ENCODE results near the gene TIMM13. TPM values are rescaled to one million over a fixed set of nuclear protein-coding genes. Genes with fewer than 3 reads are reported as not detected.

Gene TIMM13
- total RNA-seq, 5 donors from 2014 or later (not counting 1 experiment from before 2014, with no cell fraction given) = 22.4 to 50.9 (median 33.7) TPM

DNA sequence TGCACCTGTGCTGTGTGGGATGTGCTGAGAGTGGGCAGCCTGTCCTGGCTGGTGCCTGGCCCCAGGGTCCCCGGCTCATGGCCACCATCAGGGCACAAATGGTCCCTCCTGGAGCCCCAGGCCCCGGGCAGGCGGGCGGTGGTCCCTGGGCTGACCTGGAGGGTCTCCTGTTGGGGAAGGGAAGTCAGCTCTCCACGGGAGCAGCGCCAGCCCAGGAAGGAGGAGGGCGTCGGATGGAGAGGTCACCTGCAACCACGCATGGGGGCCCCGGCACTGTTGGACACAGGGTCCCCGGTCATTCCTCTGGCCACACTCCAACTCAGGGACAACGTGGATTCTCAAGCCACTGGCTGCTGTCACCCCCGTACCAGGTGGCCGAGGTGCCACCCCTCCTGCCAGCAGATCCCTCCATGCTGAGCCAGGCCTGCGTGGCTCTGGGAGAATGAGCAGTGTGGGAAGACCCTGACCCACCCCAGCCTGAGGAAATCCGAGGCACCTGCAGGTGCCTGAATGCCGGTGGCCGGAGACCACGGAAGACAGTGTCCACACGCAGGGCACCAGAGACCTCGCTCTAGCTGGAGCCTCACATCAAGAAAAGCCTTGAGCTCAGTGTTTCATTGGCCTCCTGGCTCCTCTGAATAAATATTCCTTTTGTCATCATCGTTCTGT, 15.9 kb upstream of the TIMM13 start:
- no peak overlapping the region for H3K4me3 Mint-ChIP-seq

DNA sequence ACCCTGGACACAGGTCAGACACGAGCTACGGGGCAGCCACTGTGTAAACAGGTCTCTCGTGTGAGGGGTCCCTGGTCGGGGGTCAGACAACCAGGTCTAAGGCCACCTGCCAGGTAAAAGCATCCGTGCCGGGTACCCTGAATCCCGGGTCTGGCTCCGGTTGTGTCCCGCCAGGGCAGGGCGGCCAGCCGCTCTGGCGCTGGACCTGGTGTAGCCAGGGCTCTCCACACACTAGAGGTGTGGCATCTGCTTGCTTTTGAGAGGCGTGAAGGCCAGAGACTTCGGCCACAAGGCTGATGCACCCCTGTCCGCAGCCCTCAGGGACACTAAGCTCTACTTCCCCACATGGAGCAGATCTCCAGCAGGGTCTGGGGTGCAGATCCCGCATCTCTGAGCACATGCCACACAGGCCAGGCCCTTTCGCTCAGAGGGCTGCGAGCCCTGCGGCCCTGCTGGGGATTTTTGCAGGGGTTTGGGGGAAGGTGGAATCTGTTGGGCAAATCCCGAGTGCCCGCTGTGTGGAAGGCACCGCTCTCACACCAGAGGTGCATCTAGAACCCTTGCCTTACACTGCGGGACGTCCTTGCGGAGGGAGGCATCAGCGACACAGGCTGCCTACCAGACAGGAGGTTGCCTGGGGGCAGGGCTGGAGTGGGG, 13.8 kb upstream of the TIMM13 start:
- H3K27me3 ChIP-seq (replicated peaks in 1 of 2; ENCODE audit: control insufficient read depth in 2 of 2, extremely low read depth in 1 of 2, insufficient read depth in 2 of 2, low read length in 1 of 2) = no peaks in the 10 kb centered on the region
- DNase-seq (no peak), ATAC-seq (replicated peaks in 1 of 4) (no peak)
- H3K9me3 ChIP-seq = no peaks in the 10 kb centered on the region
- peaks cover 1 to 2% of the 10 kb centered on the region in 2 experiments for H3K4me1 ChIP-seq (ENCODE audit: control insufficient read depth in 1 of 2, extremely low read depth in 1 of 2, insufficient read depth in 2 of 2, low read length in 2 of 2)
- ChIA-PET POLR2A (no interaction called here), CTCF (no interaction called here)
- no peak overlapping the region for H3K4me3 ChIP-seq (ENCODE audit: control insufficient read depth in 1 of 2, extremely low read depth in 1 of 2, low read length in 1 of 2)
- no peak overlapping the region for H3K27ac ChIP-seq (ENCODE audit: low read length)
- no peak overlapping the region for H3K27ac Mint-ChIP-seq
- no peak overlapping the region for H3K4me3 Mint-ChIP-seq
- peaks cover under 1 to 2% (median 1%) of the 10 kb centered on the region in 3 donors for H3K4me1 Mint-ChIP-seq
- H3K9me3 Mint-ChIP-seq = no peaks in the 10 kb centered on the region
- over 99% methylated on average over 22 of the region's 26 CpGs for WGBS (ENCODE audit: insufficient coverage)
- H3K36me3 ChIP-seq (ENCODE audit: control insufficient read depth in 2 of 2, extremely low read depth in 1 of 2, insufficient read depth in 1 of 2, low read length in 1 of 2) = peaks cover 24 to 31% of the 10 kb centered on the region in 2 donors
- H3K36me3 Mint-ChIP-seq = peaks cover 4% of the 10 kb centered on the region
- H3K27me3 Mint-ChIP-seq = no peaks in the 10 kb centered on the region

More for the DNA sequence above, 15.9 kb upstream of the TIMM13 start:
- ChIA-PET POLR2A (no interaction called here), CTCF (interaction anchor here in 1 of 2 donors (0.5 kb wide), 1 partner anchor 285 kb away, joined by 5 read pairs; no protein-coding TSS in a partner anchor)
- Histone ChIP-seq H3K4me3 (ENCODE audit: control insufficient read depth in 1 of 2, extremely low read depth in 1 of 2, low read length in 1 of 2) (no peak overlapping the region), H3K27me3 (replicated peaks in 1 of 2; ENCODE audit: control insufficient read depth in 2 of 2, extremely low read depth in 1 of 2, insufficient read depth in 2 of 2, low read length in 1 of 2) (no peaks in the 10 kb centered on the region), H3K4me1 (ENCODE audit: control insufficient read depth in 1 of 2, extremely low read depth in 1 of 2, insufficient read depth in 2 of 2, low read length in 2 of 2) (peaks cover 3 to 15% of the 10 kb centered on the region in 2 experiments), H3K36me3 (ENCODE audit: control insufficient read depth in 2 of 2, extremely low read depth in 1 of 2, insufficient read depth in 1 of 2, low read length in 1 of 2) (peaks cover 19 to 25% of the 10 kb centered on the region in 2 donors), H3K9me3 (no peaks in the 10 kb centered on the region), H3K27ac (ENCODE audit: low read length) (no peak overlapping the region)
- Mint-ChIP-seq H3K36me3 (peaks cover 4% of the 10 kb centered on the region), H3K27me3 (no peaks in the 10 kb centered on the region), H3K27ac (no peak overlapping the region), H3K4me1 (peaks cover 8 to 15% (median 13%) of the 10 kb centered on the region in 3 donors), H3K9me3 (no peaks in the 10 kb centered on the region)
- DNase-seq (no peak), ATAC-seq (replicated peaks in 1 of 4) (no peak)
- 98% methylated on average over 16 of the region's 22 CpGs for WGBS (ENCODE audit: insufficient coverage)

DNA sequence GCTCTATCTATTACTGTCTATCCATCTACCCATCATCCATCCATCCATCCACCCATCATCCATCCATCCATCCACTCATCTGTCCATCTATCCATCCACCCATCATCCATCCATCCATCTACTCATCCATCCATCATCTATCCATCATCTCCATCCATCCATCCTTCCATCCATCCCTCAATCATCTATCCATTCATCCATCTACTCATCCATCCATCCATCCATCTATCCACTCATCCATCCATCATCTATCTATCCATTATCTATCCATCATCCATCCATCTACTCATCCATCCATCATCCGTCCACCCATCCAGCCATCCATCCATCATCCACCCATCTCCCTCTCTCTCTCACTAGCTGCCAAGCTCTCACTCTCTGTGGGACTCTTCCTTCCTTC, 13.1 kb upstream of the TIMM13 start:
- peaks cover 5% of the 10 kb centered on the region for H3K36me3 Mint-ChIP-seq
- H3K4me1 Mint-ChIP-seq = peaks cover 0 to 2% (median 0%) of the 10 kb centered on the region in 3 donors
- WGBS (ENCODE audit: insufficient coverage) = 100% methylated on average over 1 of the region's 1 CpG
- POLR2A ChIA-PET = interaction anchor here in 1 of 2 donors (0.6 kb wide), 1 partner anchor 1377 kb away, joined by 8 read pairs; no protein-coding TSS in a partner anchor
- H3K9me3 ChIP-seq = no peaks in the 10 kb centered on the region
- DNase-seq (no peak), ATAC-seq (replicated peaks in 1 of 4) (no peak)
- no peak overlapping the region for H3K27ac ChIP-seq (ENCODE audit: low read length)
- no peaks in the 10 kb centered on the region for H3K4me1 ChIP-seq (ENCODE audit: control insufficient read depth in 1 of 2, extremely low read depth in 1 of 2, insufficient read depth in 2 of 2, low read length in 2 of 2)
- CTCF ChIA-PET = no interaction called here
- no peaks in the 10 kb centered on the region for H3K27me3 Mint-ChIP-seq
- H3K27ac Mint-ChIP-seq = no peak overlapping the region
- no peaks in the 10 kb centered on the region for H3K27me3 ChIP-seq (replicated peaks in 1 of 2; ENCODE audit: control insufficient read depth in 2 of 2, extremely low read depth in 1 of 2, insufficient read depth in 2 of 2, low read length in 1 of 2)
- H3K4me3 ChIP-seq (ENCODE audit: control insufficient read depth in 1 of 2, extremely low read depth in 1 of 2, low read length in 1 of 2) = no peak overlapping the region
- no peaks in the 10 kb centered on the region for H3K9me3 Mint-ChIP-seq
- peaks cover 24 to 31% of the 10 kb centered on the region in 2 donors for H3K36me3 ChIP-seq (ENCODE audit: control insufficient read depth in 2 of 2, extremely low read depth in 1 of 2, insufficient read depth in 1 of 2, low read length in 1 of 2)
- no peak overlapping the region for H3K4me3 Mint-ChIP-seq

DNA sequence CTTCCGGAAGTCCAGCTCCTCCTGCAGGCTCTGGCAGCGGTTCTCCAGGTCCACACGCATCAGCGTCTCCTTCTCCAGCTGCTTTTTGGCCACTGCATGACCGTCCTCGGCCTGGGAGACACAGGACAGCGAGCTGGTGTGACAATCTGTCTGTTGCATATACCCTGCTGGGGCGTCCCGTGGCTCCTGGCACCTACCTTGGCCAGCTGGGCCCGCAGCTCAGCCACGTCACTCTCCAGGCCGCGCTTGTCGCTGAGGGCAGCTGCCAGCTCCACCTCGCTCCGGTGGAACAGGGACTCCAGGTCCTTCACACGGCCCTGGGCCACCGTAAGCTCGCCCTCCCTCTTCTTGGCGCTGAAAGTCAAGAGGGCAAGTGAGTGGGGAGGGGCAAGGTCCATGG, 10.8 kb upstream of the TIMM13 start:
- Histone ChIP-seq H3K4me1 (ENCODE audit: control insufficient read depth in 1 of 2, extremely low read depth in 1 of 2, insufficient read depth in 2 of 2, low read length in 2 of 2) (no peaks in the 10 kb centered on the region), H3K27ac (ENCODE audit: low read length) (no peak overlapping the region), H3K36me3 (ENCODE audit: control insufficient read depth in 2 of 2, extremely low read depth in 1 of 2, insufficient read depth in 1 of 2, low read length in 1 of 2) (peaks cover 18 to 30% of the 10 kb centered on the region in 2 donors), H3K27me3 (replicated peaks in 1 of 2; ENCODE audit: control insufficient read depth in 2 of 2, extremely low read depth in 1 of 2, insufficient read depth in 2 of 2, low read length in 1 of 2) (no peaks in the 10 kb centered on the region), H3K9me3 (no peaks in the 10 kb centered on the region), H3K4me3 (ENCODE audit: control insufficient read depth in 1 of 2, extremely low read depth in 1 of 2, low read length in 1 of 2) (no peak overlapping the region)
- Mint-ChIP-seq H3K36me3 (peaks cover 10% of the 10 kb centered on the region), H3K9me3 (no peaks in the 10 kb centered on the region), H3K27me3 (no peaks in the 10 kb centered on the region), H3K4me1 (no peaks in the 10 kb centered on the region), H3K4me3 (no peak overlapping the region), H3K27ac (no peak overlapping the region)
- ChIA-PET POLR2A (no interaction called here), CTCF (interaction anchor here in 1 of 2 donors (0.6 kb wide), 1 partner anchor 434 kb away, joined by 3 read pairs; no protein-coding TSS in a partner anchor)
- 96% methylated on average over 15 of the region's 20 CpGs for WGBS (ENCODE audit: insufficient coverage)
- ATAC-seq (replicated peaks in 1 of 4) = no peak
- no peak for DNase-seq

DNA sequence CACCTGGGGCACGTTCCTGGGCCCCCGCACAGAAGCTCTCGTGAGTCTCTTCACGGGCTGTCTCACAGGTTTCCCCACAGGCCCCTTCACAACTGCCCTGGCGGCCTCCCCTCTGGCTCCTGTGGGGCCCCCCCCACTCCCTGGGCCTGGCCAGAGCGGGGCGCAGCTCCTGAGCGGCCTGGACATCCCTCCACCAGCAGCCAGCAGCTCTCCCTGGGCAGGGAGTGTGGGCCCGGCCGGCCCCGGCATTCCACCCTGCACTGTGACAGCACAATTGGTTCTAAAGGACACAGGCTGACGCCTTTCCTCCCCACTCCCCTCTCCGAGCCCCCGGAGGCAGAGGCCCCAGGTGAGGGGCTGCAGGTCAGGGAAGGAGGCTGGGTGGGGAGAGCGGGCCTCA, 9.5 kb upstream of the TIMM13 start:
- no peaks in the 10 kb centered on the region for H3K9me3 Mint-ChIP-seq
- H3K4me1 Mint-ChIP-seq = no peaks in the 10 kb centered on the region
- no peak overlapping the region for H3K4me3 ChIP-seq (ENCODE audit: control insufficient read depth in 1 of 2, extremely low read depth in 1 of 2, low read length in 1 of 2)
- H3K9me3 ChIP-seq = no peaks in the 10 kb centered on the region
- WGBS (ENCODE audit: insufficient coverage) = 96% methylated on average over 9 of the region's 15 CpGs
- peaks cover 10% of the 10 kb centered on the region for H3K36me3 Mint-ChIP-seq
- H3K27me3 Mint-ChIP-seq = no peaks in the 10 kb centered on the region
- ATAC-seq (replicated peaks in 1 of 4) (no peak), DNase-seq (no peak)
- no peaks in the 10 kb centered on the region for H3K27me3 ChIP-seq (replicated peaks in 1 of 2; ENCODE audit: control insufficient read depth in 2 of 2, extremely low read depth in 1 of 2, insufficient read depth in 2 of 2, low read length in 1 of 2)
- ChIA-PET POLR2A (interaction anchor here in 1 of 2 donors (0.6 kb wide), 1 partner anchor 769 kb away, joined by 4 read pairs; no protein-coding TSS in a partner anchor), CTCF (no interaction called here)
- H3K27ac ChIP-seq (ENCODE audit: low read length) = no peak overlapping the region
- no peak overlapping the region for H3K27ac Mint-ChIP-seq
- peaks cover 18 to 28% of the 10 kb centered on the region in 2 donors for H3K36me3 ChIP-seq (ENCODE audit: control insufficient read depth in 2 of 2, extremely low read depth in 1 of 2, insufficient read depth in 1 of 2, low read length in 1 of 2)
- no peaks in the 10 kb centered on the region for H3K4me1 ChIP-seq (ENCODE audit: control insufficient read depth in 1 of 2, extremely low read depth in 1 of 2, insufficient read depth in 2 of 2, low read length in 2 of 2)
- no peak overlapping the region for H3K4me3 Mint-ChIP-seq

DNA sequence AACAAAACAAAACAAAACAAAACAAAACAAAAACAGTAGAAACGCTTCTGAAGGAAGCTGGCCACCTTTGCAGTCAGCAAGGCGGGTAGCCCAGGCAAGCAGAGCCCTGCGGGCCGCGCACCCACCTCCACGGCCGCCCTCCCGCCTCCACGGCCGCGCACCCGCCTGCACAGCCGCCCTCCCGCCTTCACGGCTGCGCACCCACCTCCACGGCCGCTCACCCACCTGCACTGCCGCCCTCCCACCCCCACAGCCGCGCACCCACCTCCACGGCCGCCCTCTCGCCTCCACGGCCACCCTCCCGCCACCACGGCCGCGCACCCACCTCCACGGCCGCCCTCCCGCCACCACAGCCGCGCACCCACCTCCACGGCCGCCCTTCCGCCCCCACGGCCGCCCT, 9.0 kb upstream of the TIMM13 start:
- H3K36me3 Mint-ChIP-seq = peaks cover 10% of the 10 kb centered on the region
- no peak overlapping the region for H3K4me3 ChIP-seq (ENCODE audit: control insufficient read depth in 1 of 2, extremely low read depth in 1 of 2, low read length in 1 of 2)
- no peaks in the 10 kb centered on the region for H3K4me1 Mint-ChIP-seq
- no peaks in the 10 kb centered on the region for H3K4me1 ChIP-seq (ENCODE audit: control insufficient read depth in 1 of 2, extremely low read depth in 1 of 2, insufficient read depth in 2 of 2, low read length in 2 of 2)
- H3K36me3 ChIP-seq (ENCODE audit: control insufficient read depth in 2 of 2, extremely low read depth in 1 of 2, insufficient read depth in 1 of 2, low read length in 1 of 2) = peaks cover 20 to 28% of the 10 kb centered on the region in 2 donors
- no peaks in the 10 kb centered on the region for H3K27me3 ChIP-seq (replicated peaks in 1 of 2; ENCODE audit: control insufficient read depth in 2 of 2, extremely low read depth in 1 of 2, insufficient read depth in 2 of 2, low read length in 1 of 2)
- ChIA-PET CTCF (no interaction called here), POLR2A (no interaction called here)
- H3K9me3 Mint-ChIP-seq = no peaks in the 10 kb centered on the region
- DNase-seq = no peak
- no peaks in the 10 kb centered on the region for H3K9me3 ChIP-seq
- no peak for ATAC-seq (replicated peaks in 1 of 4)
- no peak overlapping the region for H3K4me3 Mint-ChIP-seq
- 91% methylated on average over 8 of the region's 39 CpGs for WGBS (ENCODE audit: insufficient coverage)
- H3K27ac ChIP-seq (ENCODE audit: low read length) = no peak overlapping the region
- no peak overlapping the region for H3K27ac Mint-ChIP-seq
- no peaks in the 10 kb centered on the region for H3K27me3 Mint-ChIP-seq

Data from T-cell (primary cell).